Medulla oblongata (tissue), 1 donor: ENCODE results near the gene DIS3L2.
"Not testable (repeated sequence)": the region's sequence is repeated elsewhere in the genome, so short reads cannot be mapped to it uniquely, and the experiment has no call there.

Source experiments
- DNase-seq: peaks from one replicate; pipeline ENCODE4 v3.0.0-alpha.2; 2015; ENCODE audit errors: extremely low spot score

Gene DIS3L2

GRCh38 chr2:232008907-232009638, 47.6 kb downstream of the DIS3L2 start:
- no peak for DNase-seq

GRCh38 chr2:232009639-232010274, 48.2 kb downstream of the DIS3L2 start:
- DNase-seq: no peak

GRCh38 chr2:232013701-232014353, 52.3 kb downstream of the DIS3L2 start:
- DNase-seq: no peak

- DNase-seq: no peak
Observed at GRCh38 chr2:232014681-232015080, 53.2 kb downstream of the DIS3L2 start.

- no peak for DNase-seq
Observed at GRCh38 chr2:232018181-232018580, 56.7 kb downstream of the DIS3L2 start.

- DNase-seq: no peak
Observed at GRCh38 chr2:232022718-232023117, 61.2 kb downstream of the DIS3L2 start.

GRCh38 chr2:232023426-232023825, 61.9 kb downstream of the DIS3L2 start:
- DNase-seq: no peak

GRCh38 chr2:232024457-232024856, 62.9 kb downstream of the DIS3L2 start:
- DNase-seq: no peak

GRCh38 chr2:232026910-232027309, 65.4 kb downstream of the DIS3L2 start:
- DNase-seq: no peak

GRCh38 chr2:232027530-232027929, 66.0 kb downstream of the DIS3L2 start:
- DNase-seq: no peak

GRCh38 chr2:232028071-232028470, 66.6 kb downstream of the DIS3L2 start:
- DNase-seq: no peak

- DNase-seq: no peak
Observed at GRCh38 chr2:232028631-232029030, 67.1 kb downstream of the DIS3L2 start.

GRCh38 chr2:232029346-232029745, 67.8 kb downstream of the DIS3L2 start:
- no peak for DNase-seq

GRCh38 chr2:232030229-232030628, 68.7 kb downstream of the DIS3L2 start:
- DNase-seq: no peak

- DNase-seq: not testable (repeated sequence)
Observed at GRCh38 chr2:232035292-232035691, 73.8 kb downstream of the DIS3L2 start.

- not testable (repeated sequence) for DNase-seq
Observed at GRCh38 chr2:232036876-232037275, 75.4 kb downstream of the DIS3L2 start.

GRCh38 chr2:232038251-232038880, 76.9 kb downstream of the DIS3L2 start:
- peak; percentile 19 for DNase-seq

- DNase-seq: peak; percentile 55
Observed at GRCh38 chr2:232038881-232039485, 77.5 kb downstream of the DIS3L2 start.

- DNase-seq: no peak
Observed at GRCh38 chr2:232042911-232043574, 81.5 kb downstream of the DIS3L2 start.

GRCh38 chr2:232043966-232044365, 82.5 kb downstream of the DIS3L2 start:
- no peak for DNase-seq

GRCh38 chr2:232049350-232049749, 87.8 kb downstream of the DIS3L2 start:
- DNase-seq: no peak
